CD4-positive, alpha-beta T cell treated with Interleukin-4 for 1 hour (primary cell): ENCODE results near the gene SLC25A22.

Source experiments
- DNase-seq, 2 donors: peaks; one replicate each; pipeline ENCODE4 v3.0.0-alpha.2; 2020 to 2022

The SLC25A22 gene

DNA sequence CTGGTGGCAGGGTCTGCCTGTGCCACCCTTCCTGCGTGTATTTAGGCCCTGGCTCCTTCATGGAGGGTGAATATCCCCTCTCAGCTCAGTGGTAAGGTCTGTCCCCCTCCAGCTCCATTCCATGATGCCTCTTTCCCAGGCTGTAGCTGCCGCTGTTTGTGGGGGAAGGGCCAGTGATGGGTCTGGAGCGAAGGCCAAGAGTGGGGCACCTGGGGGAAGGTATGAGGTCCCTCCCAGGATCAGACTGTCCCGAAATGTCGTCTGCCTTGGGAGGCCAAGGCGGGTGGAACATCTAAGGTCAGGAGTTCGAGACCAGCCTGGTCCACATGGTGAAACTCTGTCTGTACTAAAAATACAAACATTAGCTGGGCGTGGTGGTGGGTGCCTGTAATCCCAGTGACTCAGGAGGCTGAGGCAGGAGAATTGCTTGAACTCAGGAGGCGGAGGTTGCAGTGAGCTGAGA lies 35.8 kb upstream of the SLC25A22 start:
- no peak for DNase-seq

DNA sequence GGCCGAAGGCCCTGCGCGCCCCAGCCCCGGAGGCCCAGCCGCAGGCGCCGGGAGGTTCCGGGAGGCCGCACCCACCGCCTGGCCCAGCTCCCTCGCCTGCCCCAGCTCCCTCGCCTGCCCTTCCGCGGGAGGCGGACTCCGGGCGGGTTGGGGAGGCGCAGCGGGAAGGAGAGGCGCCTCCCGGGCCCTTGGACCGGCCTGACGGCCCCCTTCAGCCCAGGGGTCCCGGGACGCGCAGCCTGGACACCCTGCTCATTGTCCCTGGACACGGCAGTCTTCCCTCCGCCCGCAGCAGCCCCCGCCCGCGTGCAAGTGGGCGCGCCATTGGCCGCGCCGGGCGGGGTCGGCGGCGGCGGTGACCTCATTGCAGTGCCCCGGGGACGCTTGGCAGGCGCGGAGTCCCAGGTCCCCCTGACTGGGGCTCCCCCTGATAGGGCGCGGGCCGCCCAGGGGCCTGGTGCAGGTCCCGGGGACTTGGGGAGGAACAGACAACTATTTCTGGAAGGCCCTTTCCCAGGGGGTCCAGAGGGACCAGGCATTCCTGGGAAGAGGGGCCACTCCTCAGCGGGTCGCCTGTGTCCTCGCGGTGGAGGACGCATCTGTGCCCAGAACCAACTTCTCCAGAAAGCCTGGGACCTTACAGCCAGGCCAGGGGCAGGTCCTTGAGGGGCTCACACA lies 35.2 kb upstream of the SLC25A22 start:
- DNase-seq: peak; percentile 30 to 31

DNA sequence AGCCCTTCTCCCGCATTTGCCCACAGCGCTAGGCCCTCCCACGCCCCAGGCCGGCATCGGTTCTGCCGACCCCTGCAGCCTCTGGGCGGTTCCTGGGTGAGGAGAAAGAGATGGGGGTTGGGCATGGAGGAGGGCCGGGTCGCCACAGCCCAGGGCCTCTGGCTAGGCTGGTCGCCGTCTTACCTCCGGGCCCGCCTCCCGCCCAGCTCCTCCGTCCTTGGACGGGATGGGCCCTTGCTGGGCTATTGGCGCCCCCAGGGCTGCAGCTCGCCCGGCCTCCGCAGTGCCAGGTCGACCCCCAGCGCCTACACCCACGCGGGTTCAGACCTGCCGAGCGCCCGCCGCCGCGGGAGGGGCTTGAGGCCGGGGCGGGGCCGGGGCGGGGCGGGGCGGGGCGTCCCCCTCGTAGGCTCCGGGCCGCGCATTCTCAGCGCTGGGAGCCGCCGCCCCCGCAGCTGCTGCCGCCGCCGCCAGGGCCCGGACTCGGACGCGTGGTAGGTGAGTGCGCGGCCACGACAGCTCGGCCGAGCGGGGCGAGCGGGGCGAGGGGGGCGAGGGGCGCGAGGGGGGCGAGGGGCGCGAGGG lies 34.5 kb upstream of the SLC25A22 start, which contains the start of gene CD151:
Gene CD151 (plus strand): TSS at position 424 of the 585 bp plus-strand sequence. CDS start 3,118 bp downstream, outside the sequence.
- DNase-seq: peak in 1 of 2 donors; percentile 48

DNA sequence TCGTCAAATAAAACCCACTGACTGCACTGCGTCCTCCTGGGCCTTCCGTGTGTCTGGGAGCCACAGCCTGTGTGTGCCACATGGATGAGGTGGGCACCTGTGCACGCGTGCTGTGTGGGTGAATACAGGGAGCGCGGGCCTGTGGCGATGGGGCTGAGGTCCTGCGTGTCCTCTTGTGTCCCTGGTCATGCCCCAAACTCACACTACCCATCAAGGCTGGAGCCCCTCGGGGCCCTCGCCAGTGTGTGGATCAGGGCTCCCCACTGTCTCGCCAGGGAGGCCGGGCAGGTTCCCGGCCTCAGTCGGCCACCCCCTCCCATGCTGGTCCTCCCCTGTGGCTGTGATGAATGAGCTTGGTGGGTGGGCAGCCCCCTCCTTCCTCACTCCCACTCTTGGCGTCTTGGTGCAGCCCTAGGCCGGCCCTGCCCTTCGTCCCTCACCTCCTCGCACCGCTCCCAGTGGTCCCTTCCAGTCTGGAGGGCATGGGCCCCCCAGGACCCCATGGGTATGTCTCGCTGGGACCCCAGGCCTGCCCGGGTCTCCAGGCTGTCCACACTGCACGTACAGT lies 34.0 kb upstream of the SLC25A22 start:
- no peak for DNase-seq

DNA sequence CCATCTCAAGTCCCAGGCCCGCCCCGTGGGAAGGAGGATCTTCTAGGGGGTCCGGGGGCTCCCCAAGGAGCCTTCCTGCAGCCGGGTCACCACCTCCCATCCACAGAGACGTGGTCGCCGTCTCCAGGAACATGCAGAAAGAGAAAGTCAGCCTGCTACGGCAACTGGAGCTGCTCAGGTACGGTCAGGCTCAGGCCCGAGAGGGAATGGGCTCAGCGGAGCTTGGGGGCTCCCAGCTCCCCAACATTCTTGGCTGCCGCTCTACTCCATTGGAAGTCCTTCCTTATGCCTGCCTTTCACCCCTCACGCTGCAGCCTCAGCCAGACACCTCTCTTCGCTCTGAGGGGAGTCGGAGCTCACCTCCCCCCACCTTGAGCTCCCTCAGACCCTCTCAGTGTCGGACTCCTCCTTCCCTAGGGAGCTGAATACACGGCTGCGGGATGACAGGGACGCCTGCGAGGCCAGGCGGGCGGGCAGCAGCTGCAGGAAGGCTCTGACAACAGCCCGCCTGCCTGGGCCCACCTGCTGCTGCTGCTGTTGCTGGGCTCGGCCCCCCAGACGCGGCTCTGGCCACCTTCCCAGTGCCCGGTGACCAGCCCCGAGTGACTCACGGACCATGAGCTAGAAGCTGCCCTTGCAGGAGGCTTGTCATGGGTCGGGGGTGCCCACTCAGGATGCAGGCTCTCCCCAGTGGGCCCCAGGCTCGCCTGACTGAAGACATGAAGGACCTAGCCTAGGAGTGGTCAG lies 33.2 kb upstream of the SLC25A22 start:
- DNase-seq: no peak

DNA sequence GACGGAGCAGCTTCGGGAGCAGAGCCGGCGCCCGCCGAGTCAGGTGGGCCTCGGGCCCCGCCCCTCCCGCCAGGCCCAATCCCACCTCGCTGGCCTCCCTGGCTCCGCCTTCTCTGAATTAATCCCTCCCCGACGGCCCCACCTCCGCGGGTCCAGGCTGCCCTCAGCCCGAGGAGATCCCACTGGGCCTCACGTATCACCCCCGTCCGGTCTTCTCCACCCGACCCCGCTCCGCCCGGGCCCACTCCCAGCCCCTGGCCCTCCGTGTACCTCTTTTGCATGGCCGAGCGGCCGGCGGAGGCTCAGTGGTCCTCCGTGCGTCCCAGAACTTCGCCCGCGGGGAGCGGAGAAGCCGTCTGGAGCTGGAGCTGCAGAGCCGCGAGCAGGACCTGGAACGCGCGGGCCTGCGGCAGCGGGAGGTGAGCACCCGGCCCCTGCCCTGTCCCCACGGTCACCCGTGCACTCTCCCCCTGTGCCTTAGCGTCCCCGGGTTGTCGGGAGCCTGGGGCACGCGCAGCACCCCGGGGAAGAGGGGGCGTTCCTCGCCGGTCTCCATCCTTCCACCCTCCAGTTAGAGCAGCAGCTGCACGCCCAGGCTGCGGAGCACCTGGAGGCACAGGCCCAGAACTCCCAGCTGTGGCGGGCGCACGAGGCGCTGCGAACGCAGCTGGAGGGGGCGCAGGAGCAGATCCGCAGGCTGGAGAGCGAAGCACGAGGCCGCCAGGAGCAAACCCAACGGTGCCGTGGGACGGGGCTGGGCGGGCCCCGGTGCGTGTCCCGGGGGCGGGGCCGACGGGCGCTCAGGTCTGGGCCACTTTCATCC lies 32.4 kb upstream of the SLC25A22 start:
- peak; percentile 59 to 68 for DNase-seq

DNA sequence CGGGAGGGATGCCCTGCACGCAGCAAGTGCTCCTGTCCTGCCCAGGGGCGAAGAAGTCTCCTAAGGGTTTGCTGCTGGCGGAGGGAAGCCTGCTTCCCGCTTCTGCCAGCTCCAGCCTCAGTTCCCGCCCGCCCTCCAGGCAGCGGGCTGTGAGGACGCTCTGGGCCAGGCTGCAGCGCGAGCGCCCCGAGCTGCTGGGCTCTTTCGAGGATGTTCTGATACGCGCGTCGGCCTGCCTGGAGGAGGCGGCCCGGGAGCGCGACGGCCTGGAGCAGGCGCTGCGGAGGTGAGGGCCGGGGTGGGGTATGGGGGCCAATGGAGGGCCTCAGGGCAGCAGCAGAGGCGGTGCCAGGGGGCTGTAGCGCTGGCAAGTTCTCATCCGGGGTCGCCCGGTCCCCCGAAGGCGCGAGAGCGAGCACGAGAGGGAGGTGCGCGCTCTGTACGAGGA lies 31.8 kb upstream of the SLC25A22 start:
- no peak for DNase-seq

DNA sequence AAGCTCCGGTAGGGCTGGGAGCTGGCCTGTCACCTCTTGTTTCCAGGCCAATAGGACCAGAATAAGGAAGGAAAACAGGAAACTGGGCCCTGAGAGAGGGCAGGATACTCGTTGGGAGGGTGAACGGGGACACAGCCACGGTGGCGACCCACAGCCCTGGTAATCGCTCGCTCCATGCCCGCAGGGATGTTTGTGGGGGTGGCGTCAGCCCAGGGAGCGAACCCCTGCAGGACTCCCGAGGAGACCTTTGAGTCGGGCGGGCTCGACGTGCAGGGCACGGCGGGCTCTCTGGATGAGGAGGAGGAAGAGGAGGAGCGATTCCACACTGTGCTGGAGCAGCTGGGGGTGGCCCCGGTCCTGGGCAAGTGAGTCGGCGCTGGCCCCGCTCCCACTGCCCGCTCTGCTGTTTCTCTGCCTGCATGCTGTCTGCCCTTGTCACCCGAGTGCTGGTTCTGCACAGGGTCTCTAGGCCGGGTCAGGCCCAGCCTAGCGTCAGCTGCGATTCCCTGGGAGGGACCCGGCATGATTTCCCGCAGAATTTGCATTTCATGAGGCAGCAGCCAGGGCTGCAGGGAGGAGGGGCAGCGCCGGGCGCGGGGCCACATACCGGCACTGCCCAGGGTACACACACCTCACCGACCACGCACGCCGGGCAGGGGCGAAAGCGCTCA lies 31.2 kb upstream of the SLC25A22 start:
- no peak for DNase-seq

DNA sequence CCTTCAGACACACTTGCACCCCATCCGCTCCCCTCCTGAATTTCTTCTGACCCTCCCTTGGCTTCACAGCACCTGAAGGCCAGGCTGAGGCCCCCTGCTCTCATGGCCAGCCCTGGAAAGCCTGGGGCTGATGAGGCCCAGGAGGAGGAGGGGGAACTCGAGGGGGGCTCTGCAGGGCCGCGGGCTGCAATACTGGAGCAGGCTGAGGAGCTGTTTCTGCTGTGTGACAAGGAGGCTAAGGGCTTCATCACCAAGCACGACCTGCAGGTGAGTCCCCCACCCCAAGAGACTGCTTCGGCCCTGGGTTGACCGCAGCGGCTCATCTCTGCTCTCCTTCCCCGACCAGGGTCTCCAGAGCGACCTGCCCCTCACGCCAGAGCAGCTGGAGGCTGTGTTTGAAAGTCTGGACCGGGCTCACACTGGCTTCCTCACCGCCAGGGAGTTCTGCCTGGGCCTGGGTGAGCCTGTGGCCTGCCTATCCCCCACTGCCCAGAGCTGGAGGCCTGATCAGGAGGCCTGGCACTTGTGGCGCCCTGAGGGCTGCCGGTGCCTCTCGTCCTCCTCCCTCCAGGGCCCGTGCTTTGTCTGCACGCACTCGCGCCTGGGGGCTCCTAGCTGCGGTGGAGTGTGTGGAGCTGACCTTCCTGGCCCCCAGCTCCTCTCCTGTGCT lies 30.6 kb upstream of the SLC25A22 start:
- DNase-seq: no peak

DNA sequence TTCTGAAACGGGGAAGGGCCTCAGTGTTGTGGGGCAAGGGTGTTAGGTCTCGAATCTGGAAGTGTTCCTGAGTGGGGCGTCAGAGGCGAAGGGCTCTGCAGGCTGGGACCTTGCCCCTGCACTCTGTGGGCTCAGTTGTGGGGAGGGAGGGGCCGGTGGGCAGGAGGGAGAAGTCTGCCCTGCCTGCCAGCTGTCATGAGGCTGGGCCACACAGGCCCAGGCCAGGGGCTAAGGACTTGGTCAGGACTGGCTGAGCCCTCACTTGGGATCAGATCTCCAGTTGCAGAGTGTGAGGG lies 29.8 kb upstream of the SLC25A22 start, which contains the start of gene CRACR2B:
Gene CRACR2B (plus strand): TSS at position 23 of the 296 bp plus-strand sequence. CDS start 689 bp downstream, outside the sequence.
- no peak for DNase-seq

DNA sequence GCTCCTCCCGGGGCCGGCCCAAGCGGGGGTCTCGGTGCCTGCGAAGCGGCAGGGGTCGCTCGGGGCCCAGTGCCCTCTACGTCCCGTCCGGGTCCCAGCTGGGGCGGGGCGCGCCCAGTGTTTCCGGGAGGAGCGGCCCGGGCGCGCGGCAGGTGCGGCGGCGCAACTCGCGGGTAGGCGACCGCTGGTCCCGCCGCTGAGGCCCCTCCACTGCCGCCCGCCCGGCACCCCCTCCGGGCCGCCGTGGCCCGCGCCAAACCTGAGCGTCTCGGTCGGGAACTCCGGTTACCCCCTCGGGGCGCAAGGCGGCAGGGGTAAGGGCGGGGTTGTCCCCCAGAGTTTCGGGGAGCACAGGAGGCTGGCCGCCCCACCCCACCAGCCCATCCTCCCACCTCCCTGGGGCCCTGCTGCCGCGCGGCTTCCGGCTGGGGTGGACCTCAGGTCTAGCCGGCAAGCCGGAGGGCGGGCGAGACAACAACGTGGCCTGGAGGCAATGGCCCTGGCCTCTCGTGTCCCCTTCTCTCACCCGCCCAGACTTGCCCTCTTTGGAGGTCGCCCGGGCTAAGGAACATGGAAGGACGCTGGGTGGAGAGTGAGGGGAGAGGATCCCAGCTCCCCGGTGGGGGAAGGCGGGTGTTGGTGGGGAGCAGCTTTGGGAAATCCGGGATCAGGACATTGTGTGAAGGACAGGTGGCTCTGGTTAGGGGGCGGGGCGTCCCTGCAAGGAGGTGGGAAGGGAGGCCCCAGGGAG lies 29.2 kb upstream of the SLC25A22 start:
- no peak for DNase-seq

DNA sequence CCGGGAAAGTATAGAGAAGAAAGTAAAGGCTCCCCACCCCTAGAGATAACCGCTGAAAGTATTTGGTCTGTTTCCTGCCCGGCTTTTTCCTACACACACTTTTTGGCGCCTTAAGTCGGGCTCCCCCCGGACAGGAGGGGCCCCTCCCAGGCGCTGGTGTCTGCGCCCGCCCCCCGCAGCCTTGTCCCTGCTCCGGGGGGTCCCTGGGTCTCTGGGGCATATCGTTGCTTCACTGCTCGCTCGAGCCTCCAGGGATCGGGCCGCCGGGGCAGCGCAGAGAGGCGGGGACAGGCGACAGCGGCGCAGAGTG lies 28.7 kb upstream of the SLC25A22 start:
- no peak for DNase-seq

DNA sequence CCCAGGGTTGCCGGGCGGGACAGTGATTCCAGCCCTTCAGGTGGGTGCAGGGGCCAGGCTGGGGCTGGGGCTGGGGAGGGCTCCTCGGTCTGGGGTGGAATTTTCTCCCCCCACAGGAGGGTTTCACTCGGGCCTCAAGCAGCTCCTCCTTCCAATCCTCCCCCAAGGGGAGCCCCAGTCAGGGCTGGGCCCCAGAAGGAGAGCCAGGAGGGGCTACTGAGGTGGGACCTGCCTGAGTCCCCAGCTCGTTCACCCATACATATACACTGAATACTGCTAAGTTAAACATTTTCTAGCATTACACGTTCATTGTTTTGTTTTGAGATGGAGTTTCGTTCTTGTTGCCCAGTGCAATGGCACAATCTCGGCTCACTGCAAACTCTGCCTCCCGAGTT lies 28.1 kb upstream of the SLC25A22 start:
- DNase-seq: no peak

DNA sequence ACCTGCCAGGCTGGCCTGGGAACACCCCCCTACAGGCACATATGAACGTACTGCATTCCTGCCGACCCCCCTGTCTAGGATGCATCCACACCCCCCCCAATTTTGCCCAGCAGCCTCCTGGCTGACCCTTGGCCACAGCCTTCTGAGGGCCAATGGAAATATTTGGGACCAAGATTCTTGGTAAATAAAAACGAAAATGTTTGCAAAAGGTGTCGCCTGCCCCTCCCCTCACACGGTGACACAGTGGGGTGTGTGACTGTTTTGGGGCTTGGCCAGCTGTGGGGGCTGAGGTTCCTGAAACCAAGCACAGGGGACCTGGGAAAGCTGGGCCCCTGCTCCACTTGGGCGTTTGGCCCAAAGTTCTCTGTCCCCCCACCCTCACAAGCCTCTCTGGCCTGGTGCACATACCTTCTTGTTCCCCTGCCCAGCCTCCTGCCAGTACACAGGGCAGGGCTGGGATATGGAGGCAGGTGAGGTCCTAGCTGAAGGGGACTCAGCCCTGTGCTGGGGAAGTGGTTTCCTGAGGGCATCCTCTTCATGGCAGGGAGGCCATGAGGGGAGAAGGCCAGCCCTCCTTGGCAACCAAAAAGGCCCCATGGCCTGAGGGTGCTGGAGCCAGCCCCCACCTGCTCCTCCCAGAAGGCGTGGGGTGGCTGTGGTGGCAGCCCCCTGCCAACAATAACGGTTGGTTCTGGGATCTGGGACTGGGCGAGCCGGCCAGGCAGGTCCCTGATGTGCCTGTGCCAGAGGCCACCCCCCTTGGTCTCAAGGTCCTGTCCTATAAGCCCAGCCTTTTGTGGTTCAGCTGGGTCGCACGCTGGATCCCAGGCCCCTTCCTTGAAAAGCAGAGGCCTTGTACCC lies 27.5 kb upstream of the SLC25A22 start:
- no peak for DNase-seq

DNA sequence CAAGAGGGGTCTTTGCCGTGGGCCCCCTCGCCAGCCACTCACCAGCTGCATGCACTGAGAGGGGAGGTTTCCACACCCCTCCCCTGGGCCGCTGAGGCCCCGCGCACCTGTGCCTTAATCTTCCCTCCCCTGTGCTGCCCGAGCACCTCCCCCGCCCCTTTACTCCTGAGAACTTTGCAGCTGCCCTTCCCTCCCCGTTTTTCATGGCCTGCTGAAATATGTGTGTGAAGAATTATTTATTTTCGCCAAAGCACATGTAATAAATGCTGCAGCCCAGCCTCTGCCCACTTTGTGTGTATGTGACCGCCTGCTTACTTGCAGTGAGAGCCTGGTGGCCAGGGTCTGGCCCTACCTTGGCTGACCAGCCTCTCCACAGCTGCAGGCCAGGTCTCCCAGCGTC lies 26.9 kb upstream of the SLC25A22 start:
- DNase-seq: no peak

DNA sequence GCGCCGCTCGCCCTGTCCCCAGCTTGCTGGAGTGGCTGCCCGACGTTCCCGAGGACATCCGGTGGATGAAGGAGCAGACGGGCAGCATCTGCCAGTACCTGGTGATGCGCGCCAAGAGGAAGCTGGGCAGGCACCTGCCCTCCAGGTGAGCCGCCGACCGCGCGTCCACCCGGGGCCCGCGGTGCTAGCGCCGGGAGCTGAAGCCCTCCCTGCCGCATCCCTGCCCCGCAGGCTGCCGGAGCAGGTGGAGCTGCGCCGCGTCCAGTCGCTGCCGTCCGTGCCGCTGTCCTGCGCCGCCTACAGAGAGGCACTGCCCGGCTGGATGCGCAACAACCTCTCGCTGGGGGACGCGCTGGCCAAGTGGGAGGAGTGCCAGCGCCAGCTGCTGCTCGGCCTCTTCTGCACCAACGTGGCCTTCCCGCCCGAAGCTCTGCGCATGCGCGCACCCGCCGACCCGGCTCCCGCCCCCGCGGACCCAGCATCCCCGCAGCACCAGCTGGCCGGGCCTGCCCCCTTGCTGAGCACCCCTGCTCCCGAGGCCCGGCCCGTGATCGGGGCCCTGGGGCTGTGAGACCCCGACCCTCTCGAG lies 26.3 kb upstream of the SLC25A22 start:
- DNase-seq: no peak

DNA sequence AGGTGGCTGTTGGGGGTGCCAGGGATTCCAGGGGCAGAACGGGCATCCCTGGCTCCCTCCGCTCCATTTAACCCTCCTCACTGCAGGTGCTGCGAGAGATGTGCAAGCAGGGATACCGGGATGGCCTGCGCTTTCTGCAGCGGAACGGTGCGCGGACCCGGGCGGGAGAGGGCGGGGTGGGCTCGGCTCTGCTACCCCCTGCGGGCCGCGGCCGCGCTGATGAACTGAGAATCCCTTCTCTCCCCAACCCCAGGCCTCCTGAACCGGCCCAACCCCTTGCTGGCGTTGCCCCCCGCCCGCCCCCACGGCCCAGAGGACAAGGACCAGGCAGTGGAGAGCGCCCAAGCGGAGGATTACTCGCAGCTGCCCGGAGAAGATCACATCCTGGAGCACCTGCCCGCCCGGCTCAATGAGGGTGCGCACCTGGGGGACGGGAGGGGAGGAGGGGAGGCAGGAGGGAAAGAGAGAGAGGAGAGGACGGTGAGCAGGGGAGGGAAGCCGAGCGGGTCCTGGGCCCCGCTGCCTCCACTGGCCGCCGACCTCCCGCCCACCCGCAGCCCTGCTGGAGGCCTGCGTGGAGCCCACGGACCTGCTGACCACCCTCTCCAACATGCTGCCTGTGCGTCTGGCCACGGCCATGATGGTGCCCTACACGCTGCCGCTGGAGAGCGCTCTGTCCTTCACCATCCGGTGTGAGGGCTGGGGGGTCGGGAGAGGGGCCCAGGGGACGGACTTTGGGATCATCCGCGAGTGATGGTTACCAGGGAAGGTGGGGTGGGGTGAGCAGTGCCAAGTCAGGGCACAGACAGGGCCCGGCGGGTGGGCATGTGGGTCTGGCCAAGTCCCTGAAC lies 25.6 kb upstream of the SLC25A22 start:
- DNase-seq: no peak
